ENCODE results near the gene WAPL. TPM values are rescaled to one million over a fixed set of nuclear protein-coding genes. Genes with fewer than 3 reads are reported as not detected.

Gene WAPL
- polyA plus RNA-seq, 1 donor from 2014 or later = 30.6 TPM

DNA sequence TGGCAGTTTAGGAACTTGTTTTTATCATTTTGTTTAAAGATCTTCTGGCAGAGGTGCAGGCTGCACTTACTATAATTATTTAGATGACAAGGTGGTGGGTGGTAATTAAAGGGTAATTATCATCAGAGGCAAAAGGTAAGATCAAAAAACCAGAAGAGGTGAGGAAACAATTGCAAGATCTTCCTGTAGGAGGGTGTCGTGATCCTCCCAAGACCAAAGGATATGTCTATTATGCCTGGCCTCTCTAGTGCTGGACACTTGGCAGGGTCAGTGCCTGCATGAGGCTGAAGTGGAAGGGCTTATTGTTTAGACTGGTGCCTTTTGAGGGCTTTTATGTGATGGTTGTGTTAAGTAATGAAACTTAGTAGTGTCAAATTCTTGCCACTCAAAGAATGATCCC lies 1.8 kb upstream of the WAPL start:
- Histone ChIP-seq H3K36me3 (ENCODE audit: insufficient read depth, low read length) (no peaks in the 10 kb centered on the region), H3K79me2 (replicated peaks; ENCODE audit: insufficient read depth, low read length) (peaks cover 45% of the 10 kb centered on the region), H4K20me1 (ENCODE audit: insufficient read depth) (no peaks in the 10 kb centered on the region), H3F3A (ENCODE audit: insufficient read depth, low read length, poor library complexity, severe bottlenecking) (no peaks in the 10 kb centered on the region), H3K27me3 (ENCODE audit: insufficient read depth, low read depth, low read length) (no peaks in the 10 kb centered on the region), H3K9me3 (ENCODE audit: low read length) (no peaks in the 10 kb centered on the region), H3K27ac (ENCODE audit: low read length) (no peak overlapping the region), H3K9me2 (ENCODE audit: insufficient read depth, low read length) (no peaks in the 10 kb centered on the region), H3K4me2 (ENCODE audit: low read length) (peak overlapping the region; percentile 57), H3K4me3 (ENCODE audit: low read length) (peak overlapping the region; percentile 96), H3K9ac (ENCODE audit: low read length) (no peak overlapping the region), H2AFZ (ENCODE audit: low read depth, low read length) (no peak overlapping the region)
- TF ChIP-seq, protein P1, sequence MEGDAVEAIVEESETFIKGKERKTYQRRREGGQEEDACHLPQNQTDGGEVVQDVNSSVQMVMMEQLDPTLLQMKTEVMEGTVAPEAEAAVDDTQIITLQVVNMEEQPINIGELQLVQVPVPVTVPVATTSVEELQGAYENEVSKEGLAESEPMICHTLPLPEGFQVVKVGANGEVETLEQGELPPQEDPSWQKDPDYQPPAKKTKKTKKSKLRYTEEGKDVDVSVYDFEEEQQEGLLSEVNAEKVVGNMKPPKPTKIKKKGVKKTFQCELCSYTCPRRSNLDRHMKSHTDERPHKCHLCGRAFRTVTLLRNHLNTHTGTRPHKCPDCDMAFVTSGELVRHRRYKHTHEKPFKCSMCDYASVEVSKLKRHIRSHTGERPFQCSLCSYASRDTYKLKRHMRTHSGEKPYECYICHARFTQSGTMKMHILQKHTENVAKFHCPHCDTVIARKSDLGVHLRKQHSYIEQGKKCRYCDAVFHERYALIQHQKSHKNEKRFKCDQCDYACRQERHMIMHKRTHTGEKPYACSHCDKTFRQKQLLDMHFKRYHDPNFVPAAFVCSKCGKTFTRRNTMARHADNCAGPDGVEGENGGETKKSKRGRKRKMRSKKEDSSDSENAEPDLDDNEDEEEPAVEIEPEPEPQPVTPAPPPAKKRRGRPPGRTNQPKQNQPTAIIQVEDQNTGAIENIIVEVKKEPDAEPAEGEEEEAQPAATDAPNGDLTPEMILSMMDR (IDR thresholded peaks at IDR 0.05; ENCODE audit: poor library complexity, severe bottlenecking) = no peak
- no peak for TF ChIP-seq RAD21 (conservative IDR thresholded peaks at IDR 0.05)
- TF ChIP-seq POLR2AphosphoS5 (IDR thresholded peaks at IDR 0.05) = no peak
- TF ChIP-seq, protein P2, sequence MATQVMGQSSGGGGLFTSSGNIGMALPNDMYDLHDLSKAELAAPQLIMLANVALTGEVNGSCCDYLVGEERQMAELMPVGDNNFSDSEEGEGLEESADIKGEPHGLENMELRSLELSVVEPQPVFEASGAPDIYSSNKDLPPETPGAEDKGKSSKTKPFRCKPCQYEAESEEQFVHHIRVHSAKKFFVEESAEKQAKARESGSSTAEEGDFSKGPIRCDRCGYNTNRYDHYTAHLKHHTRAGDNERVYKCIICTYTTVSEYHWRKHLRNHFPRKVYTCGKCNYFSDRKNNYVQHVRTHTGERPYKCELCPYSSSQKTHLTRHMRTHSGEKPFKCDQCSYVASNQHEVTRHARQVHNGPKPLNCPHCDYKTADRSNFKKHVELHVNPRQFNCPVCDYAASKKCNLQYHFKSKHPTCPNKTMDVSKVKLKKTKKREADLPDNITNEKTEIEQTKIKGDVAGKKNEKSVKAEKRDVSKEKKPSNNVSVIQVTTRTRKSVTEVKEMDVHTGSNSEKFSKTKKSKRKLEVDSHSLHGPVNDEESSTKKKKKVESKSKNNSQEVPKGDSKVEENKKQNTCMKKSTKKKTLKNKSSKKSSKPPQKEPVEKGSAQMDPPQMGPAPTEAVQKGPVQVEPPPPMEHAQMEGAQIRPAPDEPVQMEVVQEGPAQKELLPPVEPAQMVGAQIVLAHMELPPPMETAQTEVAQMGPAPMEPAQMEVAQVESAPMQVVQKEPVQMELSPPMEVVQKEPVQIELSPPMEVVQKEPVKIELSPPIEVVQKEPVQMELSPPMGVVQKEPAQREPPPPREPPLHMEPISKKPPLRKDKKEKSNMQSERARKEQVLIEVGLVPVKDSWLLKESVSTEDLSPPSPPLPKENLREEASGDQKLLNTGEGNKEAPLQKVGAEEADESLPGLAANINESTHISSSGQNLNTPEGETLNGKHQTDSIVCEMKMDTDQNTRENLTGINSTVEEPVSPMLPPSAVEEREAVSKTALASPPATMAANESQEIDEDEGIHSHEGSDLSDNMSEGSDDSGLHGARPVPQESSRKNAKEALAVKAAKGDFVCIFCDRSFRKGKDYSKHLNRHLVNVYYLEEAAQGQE (IDR thresholded peaks at IDR 0.05; ENCODE audit: borderline replicate concordance) = no peak
- TF ChIP-seq TAF1 (IDR thresholded peaks at IDR 0.05; ENCODE audit: low read depth) = no peak
- no peak for TF ChIP-seq MXI1 (conservative IDR thresholded peaks at IDR 0.05; ENCODE audit: poor library complexity, severe bottlenecking)
- TF ChIP-seq EZH2 (IDR thresholded peaks at IDR 0.05; ENCODE audit: borderline replicate concordance, insufficient read depth, low read length, poor library complexity, severe bottlenecking) = no peak
- TF ChIP-seq EP300 (conservative IDR thresholded peaks at IDR 0.05; ENCODE audit: poor library complexity, severe bottlenecking) = no peak
- no peak for TF ChIP-seq SMC3 (conservative IDR thresholded peaks at IDR 0.05; ENCODE audit: poor library complexity)

DNA sequence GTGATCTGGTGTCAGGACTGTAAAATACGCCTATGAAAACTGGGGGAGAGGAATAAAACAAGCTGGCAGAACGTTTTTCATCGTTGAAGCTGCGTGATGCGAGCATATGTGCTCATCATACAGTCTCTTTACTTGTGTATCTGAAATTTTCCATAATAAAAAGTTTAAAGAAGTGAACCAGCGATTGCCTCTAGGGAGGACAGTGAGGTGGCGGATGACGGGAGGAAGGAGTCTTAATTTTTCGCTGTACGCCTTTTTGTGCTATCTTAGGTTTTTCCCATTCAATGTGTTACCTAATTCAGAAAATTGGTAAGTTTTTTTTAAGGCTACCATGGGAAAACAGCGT lies 891 bp upstream of the WAPL start:
- TF ChIP-seq, protein P2 (IDR thresholded peaks at IDR 0.05; ENCODE audit: borderline replicate concordance) = no peak
- TF ChIP-seq RAD21 (conservative IDR thresholded peaks at IDR 0.05) = no peak
- no peak for TF ChIP-seq POLR2AphosphoS5 (IDR thresholded peaks at IDR 0.05)
- no peak for TF ChIP-seq EZH2 (IDR thresholded peaks at IDR 0.05; ENCODE audit: borderline replicate concordance, insufficient read depth, low read length, poor library complexity, severe bottlenecking)
- TF ChIP-seq SMC3 (conservative IDR thresholded peaks at IDR 0.05; ENCODE audit: poor library complexity) = no peak
- TF ChIP-seq TAF1 (IDR thresholded peaks at IDR 0.05; ENCODE audit: low read depth) = no peak
- Histone ChIP-seq H3K9me3 (ENCODE audit: low read length) (no peaks in the 10 kb centered on the region), H3K4me3 (ENCODE audit: low read length) (peak overlapping the region; percentile 96), H2AFZ (ENCODE audit: low read depth, low read length) (peak overlapping the region; percentile 59), H3F3A (ENCODE audit: insufficient read depth, low read length, poor library complexity, severe bottlenecking) (no peaks in the 10 kb centered on the region), H3K36me3 (ENCODE audit: insufficient read depth, low read length) (no peaks in the 10 kb centered on the region), H3K9me2 (ENCODE audit: insufficient read depth, low read length) (no peaks in the 10 kb centered on the region), H3K9ac (ENCODE audit: low read length) (peak overlapping the region; percentile 79), H3K27ac (ENCODE audit: low read length) (no peak overlapping the region), H3K4me2 (ENCODE audit: low read length) (peak overlapping the region; percentile 57), H3K79me2 (replicated peaks; ENCODE audit: insufficient read depth, low read length) (peaks cover 54% of the 10 kb centered on the region), H4K20me1 (ENCODE audit: insufficient read depth) (no peaks in the 10 kb centered on the region), H3K27me3 (ENCODE audit: insufficient read depth, low read depth, low read length) (no peaks in the 10 kb centered on the region)

Measured in neural cell (in vitro differentiated cells).